Subcutaneous preadipocyte (primary cell): ENCODE data around the gene ISM1. TPM values are rescaled to one million over a fixed set of nuclear protein-coding genes. Genes with fewer than 3 reads are reported as not detected.

ENCODE experiments used
- total RNA-seq: library from RNA; depleted of rRNA; stranded (reverse); fragments of >200 nt; gene quantifications from 2 replicates; pipeline ENCODE4 v1.2.3, GENCODE V29; 2012

Gene ISM1
- 0.78 and 1.5 TPM in 2 replicates for total RNA-seq

GRCh38 chr20:13220904-13221297, at the start of gene ISM1:
Gene ISM1 (plus strand): TSS chr20:13221274. CDS start chr20:13221777, 503 bp downstream.

Other genes with a start within 250 kb of the ISM1 start
- gene SPTLC3, start 212.3 kb upstream of the ISM1 start, total RNA-seq: 8.5 and 10.0 TPM in 2 replicates